Endothelial cell of umbilical vein (primary cell): ENCODE data around the gene ARHGEF10L.

ENCODE experiments used
- CTCF ChIP-seq, 2 donors: IDR thresholded peaks; 1 replicate in 1 of 2; 2 replicates in 1 of 2; pipeline ENCODE4 v1.5.1; 2011; ENCODE audit warnings: low read length in 2 of 2, mild to moderate bottlenecking in 2 of 2, moderate library complexity in 2 of 2, control low read depth in 1 of 2, inconsistent platforms in 1 of 2, low read depth in 1 of 2; ENCODE audit not compliant: insufficient read depth in 1 of 2; ENCODE audit errors: extremely low read depth in 1 of 2
- POLR2AphosphoS5 ChIP-seq: IDR thresholded peaks from 2 replicates; pipeline ENCODE4 v1.6.1; 2012; ENCODE audit warnings: low read depth, mild to moderate bottlenecking, control low read depth, low read length, moderate library complexity; ENCODE audit not compliant: insufficient read depth

- TF ChIP-seq CTCF (IDR thresholded peaks at IDR 0.05; ENCODE audit: extremely low read depth in 1 of 2, insufficient read depth in 1 of 2, low read depth in 1 of 2, low read length in 2 of 2) = no peak
- no peak for TF ChIP-seq POLR2AphosphoS5
These were observed at the start of gene ARHGEF10L for GRCh38 chr1:17539477-17540254.
